Measurements from ENCODE around the gene LRATD1. TPM values are rescaled to one million over a fixed set of nuclear protein-coding genes. Genes with fewer than 3 reads are reported as not detected.

LRATD1 gene
- total and polyA plus RNA-seq, 2 experiments from 2014 or later: 42.1 to 49.9 TPM

GRCh38 chr2:14587119-14587518 lies 45.4 kb upstream of the LRATD1 start:
- Histone ChIP-seq H3K4me1 (ENCODE audit: insufficient read depth) (no peaks in the 10 kb centered on the region), H3K4me2 (no peak overlapping the region), H2AFZ (no peak overlapping the region), H3K4me3 (no peak overlapping the region), H4K20me1 (ENCODE audit: insufficient read depth, poor library complexity, severe bottlenecking) (no peaks in the 10 kb centered on the region), H3K27ac (no peak overlapping the region), H3K36me3 (replicated peaks; ENCODE audit: insufficient read depth, low read depth) (no peaks in the 10 kb centered on the region), H3K79me2 (no peaks in the 10 kb centered on the region), H3K9me3 (ENCODE audit: low read depth) (no peaks in the 10 kb centered on the region), H3K9me2 (replicated peaks; ENCODE audit: insufficient read depth) (no peaks in the 10 kb centered on the region), H3K27me3 (no peaks in the 10 kb centered on the region)
- TF ChIP-seq EZH2phosphoT487 (IDR thresholded peaks at IDR 0.05; ENCODE audit: low read depth, severe bottlenecking, unreplicated experiment): no peak
- no peak for TF ChIP-seq CTCF (IDR thresholded peaks at IDR 0.05; ENCODE audit: poor library complexity)
- TF ChIP-seq EZH2 (IDR thresholded peaks at IDR 0.05; ENCODE audit: borderline replicate concordance): no peak
- no peak for DNase-seq (ENCODE audit: low spot score)
- WGBS (ENCODE audit: low lambda C conversion rate, missing lambda C conversion rate): 93% methylated on average over 4 of the region's 4 CpGs

GRCh38 chr2:14601156-14601770 lies 31.3 kb upstream of the LRATD1 start:
- no peaks in the 10 kb centered on the region for H3K9me3 ChIP-seq (ENCODE audit: low read depth)
- TF ChIP-seq CTCF (IDR thresholded peaks at IDR 0.05; ENCODE audit: poor library complexity) (no peak), EZH2 (IDR thresholded peaks at IDR 0.05; ENCODE audit: borderline replicate concordance) (no peak), EZH2phosphoT487 (IDR thresholded peaks at IDR 0.05; ENCODE audit: low read depth, severe bottlenecking, unreplicated experiment) (no peak)
- no peaks in the 10 kb centered on the region for H4K20me1 ChIP-seq (ENCODE audit: insufficient read depth, poor library complexity, severe bottlenecking)
- no peaks in the 10 kb centered on the region for H3K4me1 ChIP-seq (ENCODE audit: insufficient read depth)
- H3K4me3 ChIP-seq: no peak overlapping the region
- no peak overlapping the region for H3K4me2 ChIP-seq
- H3K79me2 ChIP-seq: no peaks in the 10 kb centered on the region
- no peaks in the 10 kb centered on the region for H3K27me3 ChIP-seq
- H3K9me2 ChIP-seq (replicated peaks; ENCODE audit: insufficient read depth): no peaks in the 10 kb centered on the region
- H3K27ac ChIP-seq: no peak overlapping the region
- H3K36me3 ChIP-seq (replicated peaks; ENCODE audit: insufficient read depth, low read depth): no peaks in the 10 kb centered on the region
- 93% methylated on average over 3 of the region's 3 CpGs for WGBS (ENCODE audit: low lambda C conversion rate, missing lambda C conversion rate)
- DNase-seq (ENCODE audit: low spot score): no peak
- no peak overlapping the region for H2AFZ ChIP-seq

DNA sequence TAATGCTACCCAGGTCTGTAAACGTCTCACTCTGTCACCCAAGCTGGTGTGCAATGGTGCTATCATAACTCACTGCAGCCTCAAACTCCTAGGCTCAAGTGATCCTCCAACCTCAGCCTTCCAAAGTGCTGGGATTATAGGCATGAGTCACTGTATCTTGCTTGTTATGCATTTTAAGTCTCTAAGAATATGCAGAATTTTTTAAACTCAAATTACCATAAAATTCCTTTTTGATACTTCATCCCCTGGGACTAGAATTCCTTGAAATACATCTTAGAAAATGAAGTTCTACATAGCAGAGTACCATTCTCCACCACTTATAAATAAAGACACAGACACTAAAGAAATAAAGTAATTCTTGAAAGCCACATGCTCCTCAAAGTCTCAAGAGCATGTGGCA lies 30.2 kb upstream of the LRATD1 start:
- Histone ChIP-seq H3K27me3 (no peaks in the 10 kb centered on the region), H3K9me2 (replicated peaks; ENCODE audit: insufficient read depth) (no peaks in the 10 kb centered on the region), H3K79me2 (no peaks in the 10 kb centered on the region), H2AFZ (no peak overlapping the region), H3K27ac (no peak overlapping the region), H3K4me3 (no peak overlapping the region), H3K4me1 (ENCODE audit: insufficient read depth) (no peaks in the 10 kb centered on the region), H3K9me3 (ENCODE audit: low read depth) (no peaks in the 10 kb centered on the region), H4K20me1 (ENCODE audit: insufficient read depth, poor library complexity, severe bottlenecking) (no peaks in the 10 kb centered on the region), H3K36me3 (replicated peaks; ENCODE audit: insufficient read depth, low read depth) (no peaks in the 10 kb centered on the region), H3K4me2 (no peak overlapping the region)
- WGBS (ENCODE audit: low lambda C conversion rate, missing lambda C conversion rate): 57% methylated on average over 1 of the region's 1 CpG
- TF ChIP-seq EZH2 (IDR thresholded peaks at IDR 0.05; ENCODE audit: borderline replicate concordance) (no peak), EZH2phosphoT487 (IDR thresholded peaks at IDR 0.05; ENCODE audit: low read depth, severe bottlenecking, unreplicated experiment) (no peak), CTCF (IDR thresholded peaks at IDR 0.05; ENCODE audit: poor library complexity) (no peak)
- no peak for DNase-seq (ENCODE audit: low spot score)

Data from hepatocyte (in vitro differentiated cells).